Uterus (tissue), 2 donors: ENCODE results near the gene SLC22A6.

Experiments
- POLR2A ChIP-seq, 2 donors: fragments of 450-650 bp; IDR thresholded peaks; one replicate each; pipeline ENCODE4 v1.6.1; 2016; ENCODE audit warnings: antibody characterized with exemption in 2 of 2, mild to moderate bottlenecking in 1 of 2, moderate library complexity in 1 of 2
- TF ChIP-seq, protein P1 (sequence below), 4 experiments: fragments of 200-600 bp in 2 of 4; fragments of 450-650 bp in 2 of 4; sonication (generic) in 2 of 4; IDR thresholded peaks; one replicate each; pipeline ENCODE4 v1.5.1; 2016 to 2019; ENCODE audit warnings: antibody characterized with exemption in 4 of 4, mild to moderate bottlenecking in 2 of 4, moderate library complexity in 1 of 4

DNA sequence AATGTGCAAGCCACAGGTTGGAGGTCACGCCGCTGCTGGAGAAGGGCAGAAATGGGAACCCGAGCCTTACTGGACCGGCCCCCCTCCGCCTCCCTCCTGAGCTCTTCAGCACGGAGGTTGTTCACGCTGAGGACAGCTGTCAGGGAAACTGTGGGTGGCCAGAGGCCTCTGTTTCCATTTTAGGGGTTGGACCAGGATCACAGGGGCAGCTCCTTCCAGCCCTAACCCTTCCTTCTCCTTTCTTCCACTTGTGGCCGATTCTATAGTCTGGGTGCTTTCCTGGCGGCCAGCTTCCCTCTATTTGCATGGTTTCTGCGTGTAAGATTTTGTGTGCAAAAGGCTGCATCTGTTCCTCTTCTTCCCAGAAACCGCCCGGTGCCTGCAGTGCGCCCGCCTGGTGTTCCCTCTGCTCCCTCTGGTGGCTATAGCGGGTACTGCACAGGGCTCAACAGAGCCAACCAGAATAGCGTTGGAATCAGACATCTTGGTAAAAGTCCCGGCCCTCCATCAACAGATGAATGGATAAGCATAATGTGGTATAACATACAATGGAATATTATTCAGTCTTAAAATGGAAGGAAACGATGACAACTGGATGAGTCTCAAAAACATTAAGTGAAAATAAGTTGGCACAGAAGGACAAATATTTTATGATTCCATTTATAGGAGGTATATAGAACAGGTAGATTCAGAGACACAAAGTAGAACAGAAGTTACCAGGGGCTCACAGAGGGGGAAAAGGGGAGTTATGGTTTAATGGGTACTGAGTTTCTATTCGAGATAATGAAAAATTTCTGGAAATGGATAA is 39.3 kb upstream of the SLC22A6 start:
- TF ChIP-seq, protein P1, sequence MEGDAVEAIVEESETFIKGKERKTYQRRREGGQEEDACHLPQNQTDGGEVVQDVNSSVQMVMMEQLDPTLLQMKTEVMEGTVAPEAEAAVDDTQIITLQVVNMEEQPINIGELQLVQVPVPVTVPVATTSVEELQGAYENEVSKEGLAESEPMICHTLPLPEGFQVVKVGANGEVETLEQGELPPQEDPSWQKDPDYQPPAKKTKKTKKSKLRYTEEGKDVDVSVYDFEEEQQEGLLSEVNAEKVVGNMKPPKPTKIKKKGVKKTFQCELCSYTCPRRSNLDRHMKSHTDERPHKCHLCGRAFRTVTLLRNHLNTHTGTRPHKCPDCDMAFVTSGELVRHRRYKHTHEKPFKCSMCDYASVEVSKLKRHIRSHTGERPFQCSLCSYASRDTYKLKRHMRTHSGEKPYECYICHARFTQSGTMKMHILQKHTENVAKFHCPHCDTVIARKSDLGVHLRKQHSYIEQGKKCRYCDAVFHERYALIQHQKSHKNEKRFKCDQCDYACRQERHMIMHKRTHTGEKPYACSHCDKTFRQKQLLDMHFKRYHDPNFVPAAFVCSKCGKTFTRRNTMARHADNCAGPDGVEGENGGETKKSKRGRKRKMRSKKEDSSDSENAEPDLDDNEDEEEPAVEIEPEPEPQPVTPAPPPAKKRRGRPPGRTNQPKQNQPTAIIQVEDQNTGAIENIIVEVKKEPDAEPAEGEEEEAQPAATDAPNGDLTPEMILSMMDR (IDR thresholded peaks at IDR 0.05): peak; percentile 98 to 100 (median 99)
- TF ChIP-seq POLR2A (IDR thresholded peaks at IDR 0.05): no peak
